ENCODE data around the gene TERT. TPM values are rescaled to one million over a fixed set of nuclear protein-coding genes. Genes with fewer than 3 reads are reported as not detected.

Gene TERT
- total and polyA plus RNA-seq, 7 donors = 2.9 TPM; not detected in 6

DNA sequence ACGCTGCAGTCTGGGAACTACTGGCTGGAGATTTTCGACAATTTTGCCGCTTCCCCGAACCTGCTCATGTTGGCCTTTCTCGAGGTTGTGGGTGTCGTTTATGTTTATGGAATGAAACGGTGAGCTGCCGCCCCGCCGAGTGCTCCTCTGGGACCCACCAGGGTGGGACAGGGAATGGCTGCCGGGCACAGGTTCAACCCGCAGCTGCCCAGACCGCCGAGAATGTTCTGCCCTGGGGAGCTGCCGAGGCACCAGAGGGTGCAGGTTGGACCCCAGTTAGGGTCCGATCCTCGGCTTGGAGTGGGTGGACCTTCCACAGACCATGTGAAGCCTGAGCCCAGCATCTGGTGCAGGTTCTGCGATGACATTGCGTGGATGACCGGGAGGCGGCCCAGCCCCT lies 50.6 kb downstream of the TERT start:
- no peak for DNase-seq

DNA sequence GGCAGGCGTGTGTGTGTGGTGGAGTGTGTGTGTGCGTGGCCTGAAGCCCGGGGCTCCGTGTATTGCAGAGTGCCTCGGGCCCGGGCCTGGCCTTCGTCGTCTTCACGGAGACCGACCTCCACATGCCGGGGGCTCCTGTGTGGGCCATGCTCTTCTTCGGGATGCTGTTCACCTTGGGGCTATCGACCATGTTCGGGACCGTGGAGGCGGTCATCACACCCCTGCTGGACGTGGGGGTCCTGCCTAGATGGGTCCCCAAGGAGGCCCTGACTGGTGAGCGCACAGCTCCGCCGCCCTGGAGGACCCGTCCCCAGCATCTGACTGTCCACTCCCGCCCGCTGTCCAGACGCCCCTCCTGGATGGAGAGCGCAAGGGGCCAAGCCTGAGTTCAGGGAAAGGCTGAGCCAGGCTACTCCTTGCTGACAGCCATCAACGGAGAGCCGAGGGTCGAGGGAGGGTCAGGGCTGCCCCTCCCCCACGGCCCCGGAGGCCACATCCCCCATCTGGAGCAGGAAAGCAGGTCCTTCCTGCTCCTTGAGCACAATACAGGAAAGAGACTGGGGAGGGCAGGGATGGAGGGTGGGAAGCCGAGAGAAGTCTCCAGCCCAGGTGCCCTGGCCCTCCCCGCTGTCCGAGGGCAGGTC lies 51.3 kb downstream of the TERT start:
- Histone ChIP-seq H3K9me3 (no peaks in the 10 kb centered on the region), H3K36me3 (no peaks in the 10 kb centered on the region), H3K27ac (no peak overlapping the region), H3K27me3 (peaks cover 16 to 66% (median 32%) of the 10 kb centered on the region in 3 donors), H3K4me3 (no peak overlapping the region), H3K4me1 (no peaks in the 10 kb centered on the region)
- intact Hi-C loops (cut with DNase I) = no loop called here
- DNase-seq = no peak
- TF ChIP-seq POLR2AphosphoS5 (IDR thresholded peaks at IDR 0.05) = no peak
- TF ChIP-seq POLR2A (IDR thresholded peaks at IDR 0.05) = no peak
- TF ChIP-seq, protein P1, sequence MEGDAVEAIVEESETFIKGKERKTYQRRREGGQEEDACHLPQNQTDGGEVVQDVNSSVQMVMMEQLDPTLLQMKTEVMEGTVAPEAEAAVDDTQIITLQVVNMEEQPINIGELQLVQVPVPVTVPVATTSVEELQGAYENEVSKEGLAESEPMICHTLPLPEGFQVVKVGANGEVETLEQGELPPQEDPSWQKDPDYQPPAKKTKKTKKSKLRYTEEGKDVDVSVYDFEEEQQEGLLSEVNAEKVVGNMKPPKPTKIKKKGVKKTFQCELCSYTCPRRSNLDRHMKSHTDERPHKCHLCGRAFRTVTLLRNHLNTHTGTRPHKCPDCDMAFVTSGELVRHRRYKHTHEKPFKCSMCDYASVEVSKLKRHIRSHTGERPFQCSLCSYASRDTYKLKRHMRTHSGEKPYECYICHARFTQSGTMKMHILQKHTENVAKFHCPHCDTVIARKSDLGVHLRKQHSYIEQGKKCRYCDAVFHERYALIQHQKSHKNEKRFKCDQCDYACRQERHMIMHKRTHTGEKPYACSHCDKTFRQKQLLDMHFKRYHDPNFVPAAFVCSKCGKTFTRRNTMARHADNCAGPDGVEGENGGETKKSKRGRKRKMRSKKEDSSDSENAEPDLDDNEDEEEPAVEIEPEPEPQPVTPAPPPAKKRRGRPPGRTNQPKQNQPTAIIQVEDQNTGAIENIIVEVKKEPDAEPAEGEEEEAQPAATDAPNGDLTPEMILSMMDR (IDR thresholded peaks at IDR 0.05) = no peak
- TF ChIP-seq EP300 (IDR thresholded peaks at IDR 0.05) = no peak
- 57 to 73% methylated on average over 33 of the region's 33 CpGs for WGBS, 2 donors

More for the DNA sequence above, 50.6 kb downstream of the TERT start:
- TF ChIP-seq POLR2AphosphoS5 (IDR thresholded peaks at IDR 0.05) = no peak
- no peak for TF ChIP-seq POLR2A (IDR thresholded peaks at IDR 0.05)
- TF ChIP-seq, protein P1 (IDR thresholded peaks at IDR 0.05) = no peak
- TF ChIP-seq EP300 (IDR thresholded peaks at IDR 0.05) = no peak
- H3K9me3 ChIP-seq = no peaks in the 10 kb centered on the region
- peaks cover 16 to 72% (median 32%) of the 10 kb centered on the region in 3 donors for H3K27me3 ChIP-seq
- no peak overlapping the region for H3K27ac ChIP-seq
- WGBS, 2 donors = 69 to 78% methylated on average over 21 of the region's 21 CpGs
- H3K4me1 ChIP-seq = no peaks in the 10 kb centered on the region
- H3K36me3 ChIP-seq = no peaks in the 10 kb centered on the region
- H3K4me3 ChIP-seq = no peak overlapping the region
- intact Hi-C loops (cut with DNase I) = no loop called here

DNA sequence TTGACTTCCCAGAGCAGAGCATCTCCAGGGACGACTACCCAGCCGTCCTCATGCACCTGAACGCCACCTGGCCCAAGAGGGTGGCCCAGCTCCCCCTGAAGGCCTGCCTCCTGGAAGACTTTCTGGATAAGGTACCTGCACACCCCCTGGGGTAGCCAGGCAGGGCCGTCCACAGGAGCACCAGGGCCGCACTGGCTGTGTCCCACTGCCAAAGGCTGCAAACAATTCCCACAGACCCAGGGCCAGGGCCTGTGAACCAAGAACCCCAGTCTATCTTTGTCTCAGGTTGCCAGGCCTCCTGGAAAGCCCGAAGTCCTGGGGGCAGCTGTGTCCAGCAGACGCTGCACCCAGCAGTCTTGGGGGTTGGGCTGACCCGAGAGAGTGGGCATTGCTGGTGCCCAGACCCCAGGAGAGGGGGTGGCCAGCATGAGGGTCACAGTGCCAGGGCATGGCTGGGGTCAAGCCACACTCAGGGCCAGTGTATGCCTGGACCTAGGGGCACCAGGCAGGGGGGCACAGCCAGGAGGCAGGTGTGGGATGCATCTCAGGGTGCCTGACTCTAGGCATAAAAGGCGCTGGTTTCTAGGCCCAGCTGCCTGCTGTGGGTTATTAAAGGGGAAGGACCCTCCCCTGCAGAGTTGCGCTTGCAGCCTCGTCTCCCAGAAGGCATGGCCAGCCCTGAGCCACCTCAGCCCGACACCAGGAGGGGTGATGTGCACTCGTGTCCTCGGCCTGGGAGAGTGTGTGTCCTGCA lies 52.0 kb downstream of the TERT start:
- 83 to 89% methylated on average over 14 of the region's 14 CpGs for WGBS, 2 donors
- peaks cover 16 to 59% (median 29%) of the 10 kb centered on the region in 3 donors for H3K27me3 ChIP-seq

GRCh38 chr5:1241509-1242080 lies 53.3 kb downstream of the TERT start:
- intact Hi-C loops (cut with DNase I) = no loop called here
- WGBS, 2 donors = 83 to 90% methylated on average over 22 of the region's 22 CpGs
- Histone ChIP-seq H3K9me3 (peaks cover 0 to 2% (median 0%) of the 10 kb centered on the region in 4 donors), H3K4me1 (no peaks in the 10 kb centered on the region), H3K27me3 (peaks cover 10 to 46% (median 20%) of the 10 kb centered on the region in 3 donors), H3K36me3 (no peaks in the 10 kb centered on the region), H3K4me3 (no peak overlapping the region), H3K27ac (no peak overlapping the region)
- TF ChIP-seq POLR2A (IDR thresholded peaks at IDR 0.05) = no peak
- TF ChIP-seq, protein P1 (IDR thresholded peaks at IDR 0.05) = no peak
- TF ChIP-seq POLR2AphosphoS5 (IDR thresholded peaks at IDR 0.05) = no peak
- TF ChIP-seq EP300 (IDR thresholded peaks at IDR 0.05) = no peak
- no peak for DNase-seq

More for the DNA sequence above, 52.0 kb downstream of the TERT start:
- DNase-seq = no peak
- Histone ChIP-seq H3K4me1 (no peaks in the 10 kb centered on the region), H3K27ac (no peak overlapping the region), H3K4me3 (no peak overlapping the region), H3K36me3 (no peaks in the 10 kb centered on the region), H3K9me3 (no peaks in the 10 kb centered on the region)
- TF ChIP-seq POLR2AphosphoS5 (IDR thresholded peaks at IDR 0.05) (no peak), POLR2A (IDR thresholded peaks at IDR 0.05) (no peak), EP300 (IDR thresholded peaks at IDR 0.05) (no peak)
- TF ChIP-seq, protein P1 (IDR thresholded peaks at IDR 0.05) = no peak
- intact Hi-C loops (cut with DNase I) = no loop called here

Data from sigmoid colon (tissue), 7 donors.